Myocyte (in vitro differentiated cells): Measurements from ENCODE around the gene ZNF536. TPM values are rescaled to one million over a fixed set of nuclear protein-coding genes. Genes with fewer than 3 reads are reported as not detected.
"Not testable (repeated sequence)": the region's sequence is repeated elsewhere in the genome, so short reads cannot be mapped to it uniquely, and the experiment has no call there.

Experiments
- DNase-seq: peaks from one replicate; pipeline ENCODE4 v3.0.0-alpha.2; 2012; ENCODE audit warnings: low read depth
- total RNA-seq: library from RNA; depleted of rRNA; stranded (reverse); fragments of >200 nt; gene quantifications from 2 replicates; pipeline ENCODE4 v1.2.3, GENCODE V29; 2014

Gene ZNF536
- total RNA-seq, 1 donor from 2014 or later: not detected

DNA sequence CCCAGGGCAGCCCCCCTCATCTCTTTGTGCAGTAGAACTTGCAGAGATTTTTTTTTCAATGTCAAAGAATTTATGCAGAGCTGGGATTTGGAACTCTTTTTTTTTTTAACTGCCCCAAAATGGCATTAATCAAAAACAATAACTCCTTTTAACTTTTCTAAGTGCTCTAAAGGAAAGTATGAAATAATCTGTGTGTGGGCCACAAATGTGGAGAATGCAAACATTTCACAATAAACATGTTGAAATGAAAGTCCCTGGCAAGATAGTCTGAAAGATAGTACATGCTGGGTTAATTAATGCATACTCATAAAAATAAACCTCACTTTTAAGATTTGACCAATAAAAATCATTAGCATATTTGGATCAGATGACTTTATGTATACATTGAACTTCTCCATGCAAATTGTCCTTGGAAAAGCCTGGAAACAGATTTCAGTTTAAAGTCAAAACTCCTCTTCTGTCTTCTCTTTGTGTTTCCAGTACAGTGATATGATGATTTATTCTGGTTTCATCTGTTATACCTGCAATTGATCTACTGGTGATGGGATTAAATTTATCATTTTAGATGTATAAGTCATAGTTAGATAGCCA, 30.5 kb upstream of the ZNF536 start:
- DNase-seq: no peak

DNA sequence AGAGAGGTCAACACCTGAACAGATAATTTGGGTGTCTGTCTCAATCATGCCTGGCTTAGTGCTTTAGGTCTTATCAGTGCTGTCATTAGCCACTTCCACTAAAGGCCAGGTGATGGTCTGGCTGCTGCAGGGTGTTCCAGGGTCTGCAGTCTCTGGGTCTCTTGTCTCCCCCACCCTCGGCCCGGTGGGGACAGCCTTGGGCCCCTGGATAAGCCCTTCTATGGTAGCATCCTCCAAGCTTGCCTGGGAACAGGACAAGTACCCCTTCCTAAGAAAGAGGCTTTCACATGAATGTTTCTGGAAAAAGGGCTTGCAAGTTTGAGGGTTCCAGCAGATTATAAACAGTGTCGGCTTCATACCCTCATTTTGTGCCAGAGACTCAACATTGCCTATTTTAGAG, 29.3 kb upstream of the ZNF536 start:
- DNase-seq: no peak

GRCh38 chr19:30344446-30345425, 27.4 kb upstream of the ZNF536 start:
- DNase-seq: no peak

DNA sequence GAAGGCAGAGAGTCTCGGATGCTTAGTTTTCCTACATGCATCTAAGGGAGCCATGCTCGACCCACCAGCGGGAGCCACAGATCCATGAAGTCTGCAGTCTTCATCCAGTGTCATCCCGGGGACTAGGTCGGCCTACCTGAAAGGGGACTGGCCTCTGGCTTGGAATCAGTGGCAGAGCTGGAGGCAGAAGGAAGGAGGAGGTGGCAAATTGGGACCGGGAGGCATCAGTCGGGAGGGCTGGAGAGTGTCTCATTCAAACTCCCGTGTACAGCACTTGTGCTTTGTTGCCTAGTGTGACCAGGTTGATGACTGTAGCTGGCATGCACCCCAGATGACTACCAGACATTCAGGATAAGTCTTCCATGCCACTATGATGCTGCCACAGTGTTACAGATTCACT, 26.5 kb upstream of the ZNF536 start:
- DNase-seq: no peak

- not testable (repeated sequence) for DNase-seq
Observed at GRCh38 chr19:30346468-30346867, 25.7 kb upstream of the ZNF536 start.

- DNase-seq: no peak
Observed at GRCh38 chr19:30349131-30349730, 23.0 kb upstream of the ZNF536 start.

DNA sequence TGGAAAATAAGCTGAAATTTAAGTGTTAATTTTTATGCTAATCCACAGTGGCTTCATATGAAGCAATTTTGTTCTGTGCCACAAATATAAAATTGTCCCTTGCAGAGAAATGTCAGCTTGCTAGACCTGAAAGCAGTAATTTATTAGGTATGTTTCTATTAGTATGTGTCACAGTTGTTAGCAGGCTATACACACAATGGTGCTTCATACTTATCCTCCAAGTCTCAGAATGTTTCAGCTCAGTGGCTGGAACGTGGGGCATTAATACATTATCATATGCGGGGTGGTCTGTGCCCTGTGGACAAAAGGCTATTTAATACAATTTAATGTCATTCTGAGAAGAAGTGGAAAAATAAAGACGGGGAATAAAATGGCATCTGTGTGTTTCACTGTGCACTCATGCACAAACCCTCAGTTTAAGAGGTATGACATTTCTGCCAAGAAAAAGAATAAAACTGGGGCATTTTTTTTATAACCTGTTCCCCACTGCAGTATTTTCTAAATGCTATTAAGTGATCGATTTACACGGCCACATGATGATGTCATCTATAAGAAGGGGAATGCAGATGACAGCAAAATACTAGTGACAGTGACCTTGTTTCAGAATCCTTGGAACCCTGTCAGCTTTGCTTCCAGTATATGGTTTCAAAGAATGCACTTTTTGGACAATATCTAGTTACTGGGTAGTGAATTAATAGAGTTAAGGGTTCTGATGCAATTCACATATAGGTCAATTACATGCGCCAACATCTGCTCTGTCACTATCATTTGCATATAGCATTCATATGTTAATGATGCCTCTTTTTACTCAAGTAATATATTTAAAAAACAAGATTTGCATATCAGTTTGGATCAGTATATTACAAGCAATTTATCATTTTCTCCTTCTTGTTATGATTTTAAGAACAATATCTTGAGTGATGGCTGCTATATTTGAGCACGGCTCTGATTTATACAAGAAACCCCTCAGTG, 21.2 kb upstream of the ZNF536 start:
- no peak for DNase-seq

DNA sequence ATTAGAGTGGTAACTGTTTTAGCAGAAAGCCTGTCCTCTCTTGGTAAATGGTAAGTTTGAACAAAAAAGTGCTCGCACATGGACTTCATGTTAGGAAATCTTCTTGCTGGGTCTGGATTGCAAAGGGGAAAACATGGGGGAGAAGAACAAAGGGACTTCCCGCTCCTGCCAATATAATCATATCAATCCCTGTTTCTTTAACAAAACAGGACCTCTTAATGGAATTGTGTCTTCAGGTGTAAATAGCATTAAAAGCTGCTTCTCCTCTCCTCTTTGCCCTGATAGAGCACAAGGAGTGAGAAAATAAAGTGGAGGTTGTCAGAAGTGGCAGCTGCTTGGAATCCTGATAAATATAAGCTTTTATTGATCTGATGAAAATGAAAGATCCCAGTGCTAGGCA, 20.4 kb upstream of the ZNF536 start:
- no peak for DNase-seq

GRCh38 chr19:30353394-30353945, 18.7 kb upstream of the ZNF536 start:
- DNase-seq: no peak

GRCh38 chr19:30355586-30355985, 16.6 kb upstream of the ZNF536 start:
- no peak for DNase-seq

GRCh38 chr19:30356951-30357579, 15.1 kb upstream of the ZNF536 start:
- no peak for DNase-seq

- no peak for DNase-seq
Observed at GRCh38 chr19:30357580-30357954, 14.6 kb upstream of the ZNF536 start.

DNA sequence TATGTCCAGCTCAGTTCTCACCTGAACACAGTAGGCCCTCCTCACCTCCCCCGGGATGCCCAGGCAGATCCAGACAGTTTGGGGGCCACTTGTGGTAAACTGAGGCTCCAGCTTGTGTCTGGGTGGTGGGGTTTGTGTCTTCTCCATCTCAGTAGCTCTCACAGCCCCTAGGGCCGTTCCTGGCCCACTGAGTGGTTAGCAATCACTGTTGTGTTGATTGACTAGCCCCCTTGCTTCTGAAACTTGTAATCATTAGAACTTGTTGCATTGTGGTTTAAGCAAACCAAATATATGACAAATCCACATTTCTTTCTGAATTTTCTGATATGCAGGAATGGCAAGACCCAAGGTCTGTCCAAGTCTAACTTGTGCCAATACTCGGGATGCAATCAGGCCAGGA, 13.9 kb upstream of the ZNF536 start:
- DNase-seq: no peak

DNA sequence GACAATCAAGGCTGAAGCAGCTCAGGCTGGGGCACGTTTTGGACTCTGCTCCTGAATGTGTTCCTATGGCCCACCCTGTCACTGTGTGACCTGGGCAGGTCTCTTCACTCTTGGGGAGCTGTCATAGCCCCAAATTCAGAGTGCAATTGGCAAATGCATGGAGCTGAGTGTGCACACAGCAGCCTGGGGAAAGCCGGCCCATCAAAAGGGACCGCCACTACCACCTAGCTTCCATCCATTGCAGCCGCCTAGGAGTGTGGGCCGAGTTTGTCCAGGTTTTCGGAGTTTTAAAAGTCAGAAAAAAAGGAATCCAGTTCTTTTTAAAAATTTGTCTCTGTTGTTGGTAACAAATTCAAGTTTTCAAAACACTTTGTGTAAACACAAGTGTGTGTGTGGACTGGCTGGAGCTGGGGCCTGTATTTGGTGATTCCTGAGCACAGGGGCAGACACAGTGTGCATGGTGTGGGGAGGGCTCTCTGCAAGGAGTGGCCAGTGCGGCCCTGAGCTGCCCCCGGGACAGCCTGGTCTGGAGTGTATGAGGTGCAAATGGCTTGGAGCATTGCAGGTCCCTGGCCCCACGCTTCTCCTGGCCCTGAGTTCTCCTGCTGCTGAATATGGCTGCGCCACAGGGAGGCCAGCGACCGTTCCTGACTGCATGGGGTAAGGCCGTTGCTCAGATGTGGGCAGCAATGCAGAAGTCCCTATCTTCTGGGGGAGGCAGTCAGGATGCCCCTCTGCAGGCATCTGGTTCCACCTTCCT, 13.2 kb upstream of the ZNF536 start:
- no peak for DNase-seq

GRCh38 chr19:30359936-30360335, 12.2 kb upstream of the ZNF536 start:
- no peak for DNase-seq

GRCh38 chr19:30360376-30361106, 11.6 kb upstream of the ZNF536 start:
- no peak for DNase-seq

DNA sequence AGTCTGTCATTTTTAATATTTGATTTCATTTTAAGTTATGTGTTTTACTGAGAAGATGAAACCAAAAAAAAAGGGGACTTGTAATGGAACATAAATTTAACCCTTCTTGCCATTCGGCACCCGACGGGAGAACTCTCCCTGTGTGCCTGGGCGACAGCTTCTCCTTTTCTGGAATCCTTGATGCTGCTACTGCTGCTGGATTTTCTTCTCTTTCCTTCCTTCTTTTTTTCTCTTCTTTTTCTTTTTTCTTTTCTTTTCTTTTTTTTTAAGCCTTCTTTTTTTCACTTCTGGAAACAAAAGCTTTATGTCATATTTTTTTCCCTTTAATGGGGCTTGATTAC, 11.1 kb upstream of the ZNF536 start:
- no peak for DNase-seq

DNA sequence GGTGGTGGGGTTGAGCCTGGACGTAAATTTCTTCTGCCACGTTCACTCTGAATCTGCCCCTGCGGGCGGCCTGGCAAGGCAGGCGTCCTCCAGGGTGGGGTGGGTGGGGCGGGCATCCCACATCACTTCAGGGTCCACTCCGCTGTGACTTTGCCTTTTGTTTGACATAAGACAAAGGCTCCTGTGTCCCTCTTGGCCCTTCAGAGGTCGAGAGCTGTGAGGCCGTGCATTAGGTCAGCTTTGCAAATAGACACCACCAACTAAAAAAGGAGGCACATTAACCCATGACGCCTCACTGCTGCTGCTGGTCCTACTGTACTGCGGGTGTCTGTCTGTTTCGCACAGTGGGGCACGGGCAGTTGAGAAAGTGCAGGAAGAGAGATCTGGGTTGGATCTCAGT, 10.5 kb upstream of the ZNF536 start:
- no peak for DNase-seq

DNA sequence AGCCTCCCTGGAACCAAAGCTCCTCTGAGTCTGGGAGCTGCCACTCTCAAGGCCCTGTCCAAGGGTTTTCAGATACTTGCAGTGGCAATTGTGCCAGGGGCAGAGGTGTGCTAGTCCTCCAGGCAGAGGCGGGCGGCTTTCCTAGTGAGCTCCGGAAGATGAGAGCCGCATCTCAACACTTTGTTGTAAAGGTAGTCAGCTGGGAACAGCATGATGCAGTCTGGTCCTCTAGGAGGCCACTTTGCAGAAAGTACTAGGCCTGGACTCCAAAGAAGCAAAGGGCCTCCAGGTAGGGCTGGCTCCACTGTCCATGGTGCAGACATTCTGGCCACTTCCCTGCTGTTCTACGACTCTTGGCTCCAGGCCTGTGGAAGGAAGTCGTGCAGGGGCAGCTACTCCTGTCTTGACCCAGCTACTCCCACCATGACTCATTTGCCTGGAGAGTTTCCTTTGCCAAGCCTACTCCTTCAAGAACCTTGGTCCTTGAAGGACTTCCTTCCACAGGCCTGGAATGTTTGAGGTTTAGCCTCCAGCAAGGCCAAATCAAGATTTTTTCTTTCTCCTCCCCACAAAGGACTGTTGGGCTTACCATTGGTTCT, 9.9 kb upstream of the ZNF536 start:
- DNase-seq: no peak
